ENCODE measurements around the gene RHOB. TPM values are rescaled to one million over a fixed set of nuclear protein-coding genes. Genes with fewer than 3 reads are reported as not detected.

The RHOB gene
- total and polyA plus RNA-seq, 2 donors (not counting 1 experiment from before 2014, with no cell fraction given) = 63.0 to 1,037 TPM

- TF ChIP-seq CTCF (IDR thresholded peaks at IDR 0.05) (no peak), EZH2 (IDR thresholded peaks at IDR 0.05; ENCODE audit: borderline replicate concordance, insufficient read depth, low read depth, low read length, poor library complexity, severe bottlenecking) (no peak)
- ATAC-seq (ENCODE audit: low read depth) (no peak), DNase-seq (no peak)
- Histone ChIP-seq H4K20me1 (ENCODE audit: control insufficient read depth, insufficient read depth, low read length, poor library complexity, severe bottlenecking) (peaks cover 22% of the 10 kb centered on the region), H2AFZ (ENCODE audit: insufficient read depth, low read depth, low read length, poor library complexity, severe bottlenecking) (peak overlapping the region; percentile 39), H3K4me2 (replicated peaks; ENCODE audit: low read depth, low read length, poor library complexity, severe bottlenecking) (peak overlapping the region; percentile 91), H3K36me3 (replicated peaks in 1 of 2; ENCODE audit: control extremely low read depth in 1 of 2, control insufficient read depth in 1 of 2, extremely low read depth in 1 of 2, insufficient read depth in 2 of 2, low read length in 1 of 2) (no peaks in the 10 kb centered on the region), H3K9ac (ENCODE audit: low read length) (peak overlapping the region; percentile 92), H3K79me2 (ENCODE audit: control insufficient read depth, insufficient read depth, low read length) (peaks cover 12% of the 10 kb centered on the region), H3K4me3 (ENCODE audit: control extremely low read depth in 1 of 5, extremely low read depth in 1 of 5, insufficient read depth in 1 of 5, low read depth in 2 of 5, low read length in 4 of 5) (peak overlapping the region; percentile 65 to 79 (median 70)), H3K9me3 (ENCODE audit: control extremely low read depth in 1 of 3, control insufficient read depth in 2 of 3, insufficient read depth in 1 of 3, low read length in 2 of 3) (peaks cover 0 to 8% (median 0%) of the 10 kb centered on the region in 3 donors), H3K27ac (ENCODE audit: low read length in 2 of 2) (peak overlapping the region; percentile 69 to 92), H3K27me3 (replicated peaks in 1 of 4; ENCODE audit: control extremely low read depth in 1 of 4, control insufficient read depth in 3 of 4, insufficient read depth in 4 of 4, low read length in 3 of 4) (peaks cover 0 to 23% (median 7%) of the 10 kb centered on the region in 4 experiments), H3K4me1 (ENCODE audit: control insufficient read depth in 2 of 2, insufficient read depth in 2 of 2, low read length in 2 of 2) (peaks cover 15 to 20% of the 10 kb centered on the region in 2 donors)
- intact Hi-C loops (cut with micrococcal nuclease) = loop anchor here (1.0 to 10.0 kb wide), 12 partner anchors 35 to 1885 kb away; partner anchors contain the start of genes HS1BP3, LAPTM4A, LDAH and RDH14
- CTCF ChIA-PET = interaction anchor here (0.9 to 5.2 kb wide), 18 partner anchors 9 to 229 kb away, joined by 3 to 76 read pairs (median 6); partner anchors contain the start of gene HS1BP3
- peak overlapping the region; percentile 96 for H3K27ac Mint-ChIP-seq
- POLR2A ChIA-PET = interaction anchor here (0.8 to 2.9 kb wide), 15 partner anchors 17 to 375 kb away, joined by 3 to 29 read pairs (median 11); partner anchors contain the start of genes GDF7, HS1BP3 and LDAH
- peaks cover 14% of the 10 kb centered on the region for H3K27me3 Mint-ChIP-seq
- peak overlapping the region; percentile 95 for H3K4me3 Mint-ChIP-seq
- H3K9me3 Mint-ChIP-seq (ENCODE audit: insufficient read depth) = no peaks in the 10 kb centered on the region
- H3K4me1 Mint-ChIP-seq = peaks cover 18% of the 10 kb centered on the region
- WGBS (ENCODE audit: insufficient coverage) = 14% methylated on average over 78 of the region's 78 CpGs
Measured at GRCh38 chr2:20447437-20448245, 767 bp downstream of the RHOB start.
